Thyroid gland (tissue), 4 donors: ENCODE measurements around the gene CNGA3.

ENCODE experiments used
- CTCF ChIP-seq, 6 experiments: fragments of 200-600 bp in 3 of 6; fragments of 450-650 bp in 3 of 6; sonication (generic) in 3 of 6; IDR thresholded peaks; one replicate each; pipeline ENCODE4 v1.5.1; 2016 to 2019; ENCODE audit warnings: antibody characterized with exemption in 6 of 6, mild to moderate bottlenecking in 2 of 6, inconsistent platforms in 1 of 6, moderate library complexity in 1 of 6
- POLR2A ChIP-seq, 2 donors: fragments of 450-650 bp; IDR thresholded peaks; one replicate each; pipeline ENCODE4 v1.6.1; 2017; ENCODE audit warnings: antibody characterized with exemption in 2 of 2, mild to moderate bottlenecking in 2 of 2, moderate library complexity in 1 of 2

GRCh38 chr2:98367721-98368120, 21.5 kb downstream of the CNGA3 start:
- TF ChIP-seq CTCF (IDR thresholded peaks at IDR 0.05): no peak
- no peak for TF ChIP-seq POLR2A (IDR thresholded peaks at IDR 0.05)
